Type B pancreatic cell (in vitro differentiated cells): ENCODE data around the gene YAF2. TPM values are rescaled to one million over a fixed set of nuclear protein-coding genes. Genes with fewer than 3 reads are reported as not detected.
A peak's percentile ranks its signal among the peaks of the same experiment; 100 is the strongest.

Source experiments
- DNase-seq: peaks from one replicate; pipeline ENCODE4 v3.0.0; 2021; ENCODE audit warnings: mixed read lengths; ENCODE audit not compliant: unreplicated experiment; ENCODE audit errors: extremely low spot score
- H3K27ac Mint-ChIP-seq: 2 replicates; pipeline ENCODE4 v1.8.0; 2021; ENCODE audit warnings: mild to moderate bottlenecking, mixed read lengths
- H3K27me3 Mint-ChIP-seq: 2 replicates; pipeline ENCODE4 v1.8.0; 2021; ENCODE audit warnings: mixed read lengths
- H3K36me3 Mint-ChIP-seq: 2 replicates; pipeline ENCODE4 v1.8.0; 2021; ENCODE audit warnings: mixed read lengths
- H3K4me1 Mint-ChIP-seq: one replicate; pipeline ENCODE4 v1.8.0; 2021; ENCODE audit warnings: mixed read lengths; ENCODE audit not compliant: unreplicated experiment
- H3K4me3 Mint-ChIP-seq: 2 replicates; pipeline ENCODE4 v1.8.0; 2021; ENCODE audit warnings: mild to moderate bottlenecking, mixed read lengths
- H3K9me3 Mint-ChIP-seq: 2 replicates; pipeline ENCODE4 v1.8.0; 2021; ENCODE audit warnings: mixed read lengths
- total RNA-seq: library from RNA; stranded (reverse); gene quantifications from 2 replicates; pipeline ENCODE4 v1.2.1, GENCODE V29; 2021; ENCODE audit warnings: low replicate concordance
- TF ChIP-seq, protein P1 (sequence below): fragments of 200-600 bp; sonication (generic); conservative IDR thresholded peaks from 2 replicates; pipeline ENCODE4 v1.5.0; 2021; ENCODE audit warnings: antibody characterized with exemption, mild to moderate bottlenecking

YAF2 gene
- total RNA-seq, 1 donor from 2014 or later: 22.9 TPM

DNA sequence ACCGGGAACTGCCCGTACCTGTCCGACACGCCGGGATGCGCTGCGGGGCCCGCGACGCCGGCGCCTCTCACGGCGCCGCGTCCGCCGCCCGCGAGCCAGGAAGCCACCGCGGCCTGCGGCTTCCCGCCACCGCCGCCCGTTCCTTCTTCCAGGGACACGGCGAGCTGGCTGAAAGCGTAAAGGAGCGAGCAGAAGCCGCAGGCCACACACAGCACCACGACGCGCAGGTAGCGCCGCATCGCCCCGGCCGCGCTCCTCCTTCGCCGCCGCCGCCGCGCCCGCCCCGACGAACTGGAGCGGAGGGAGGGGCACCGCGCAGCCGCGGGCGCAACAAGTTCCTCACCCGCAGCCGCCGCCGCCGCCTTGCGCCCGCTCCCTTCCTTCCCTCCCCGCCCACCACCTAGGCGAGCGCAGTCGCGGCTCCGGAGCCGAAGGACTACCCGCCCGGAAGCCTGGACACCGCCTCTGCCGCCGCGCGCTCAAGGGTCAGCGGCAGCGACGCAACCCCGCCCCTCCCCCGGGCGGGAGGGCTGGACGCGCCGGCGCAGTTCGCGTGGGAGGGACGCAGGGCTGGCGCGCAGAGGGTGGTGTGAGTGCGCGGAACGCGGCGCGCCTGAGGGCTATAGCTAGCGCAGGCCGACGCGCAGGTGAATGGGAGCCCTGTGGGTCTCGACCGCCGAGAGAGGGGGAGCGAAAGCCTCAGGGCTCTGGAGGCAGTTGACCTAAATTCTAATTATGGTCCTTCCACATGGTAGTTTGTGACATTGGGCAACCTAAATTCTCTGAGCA is 93.4 kb downstream of the YAF2 start, which contains the start of gene GXYLT1:
GXYLT1 (minus strand) TSS at position 467 of the 789 bp plus-strand sequence; CDS start at position 239, 228 bp downstream.
- peak; percentile 94 for DNase-seq
- H3K36me3 Mint-ChIP-seq: peaks cover 4% of the 10 kb centered on the region
- TF ChIP-seq, protein P1, sequence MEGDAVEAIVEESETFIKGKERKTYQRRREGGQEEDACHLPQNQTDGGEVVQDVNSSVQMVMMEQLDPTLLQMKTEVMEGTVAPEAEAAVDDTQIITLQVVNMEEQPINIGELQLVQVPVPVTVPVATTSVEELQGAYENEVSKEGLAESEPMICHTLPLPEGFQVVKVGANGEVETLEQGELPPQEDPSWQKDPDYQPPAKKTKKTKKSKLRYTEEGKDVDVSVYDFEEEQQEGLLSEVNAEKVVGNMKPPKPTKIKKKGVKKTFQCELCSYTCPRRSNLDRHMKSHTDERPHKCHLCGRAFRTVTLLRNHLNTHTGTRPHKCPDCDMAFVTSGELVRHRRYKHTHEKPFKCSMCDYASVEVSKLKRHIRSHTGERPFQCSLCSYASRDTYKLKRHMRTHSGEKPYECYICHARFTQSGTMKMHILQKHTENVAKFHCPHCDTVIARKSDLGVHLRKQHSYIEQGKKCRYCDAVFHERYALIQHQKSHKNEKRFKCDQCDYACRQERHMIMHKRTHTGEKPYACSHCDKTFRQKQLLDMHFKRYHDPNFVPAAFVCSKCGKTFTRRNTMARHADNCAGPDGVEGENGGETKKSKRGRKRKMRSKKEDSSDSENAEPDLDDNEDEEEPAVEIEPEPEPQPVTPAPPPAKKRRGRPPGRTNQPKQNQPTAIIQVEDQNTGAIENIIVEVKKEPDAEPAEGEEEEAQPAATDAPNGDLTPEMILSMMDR: no peak
- peaks cover 28% of the 10 kb centered on the region for H3K4me1 Mint-ChIP-seq
- peak within 1 kb of the TSS; percentile 91 for H3K4me3 Mint-ChIP-seq
- H3K9me3 Mint-ChIP-seq: no peaks in the 10 kb centered on the region
- H3K27me3 Mint-ChIP-seq: no peaks in the 10 kb centered on the region
- H3K27ac Mint-ChIP-seq: peak within 1 kb of the TSS; percentile 92

DNA sequence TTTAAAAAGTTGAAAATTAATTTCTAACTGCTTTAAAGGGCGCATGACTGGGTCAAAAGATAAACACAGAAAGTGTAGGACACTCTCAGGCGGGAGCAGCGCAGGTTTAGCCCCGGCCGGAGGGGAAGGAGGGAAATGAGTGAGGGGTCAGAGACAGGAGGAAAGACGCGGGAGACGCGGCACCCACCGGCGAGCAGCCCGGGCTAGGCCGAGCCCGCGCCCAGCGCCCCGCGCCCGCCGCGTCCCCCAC is 94.0 kb downstream of the YAF2 start:
- no peaks in the 10 kb centered on the region for H3K9me3 Mint-ChIP-seq
- peaks cover 28% of the 10 kb centered on the region for H3K4me1 Mint-ChIP-seq
- H3K27ac Mint-ChIP-seq: peak overlapping the region; percentile 92
- peaks cover 4% of the 10 kb centered on the region for H3K36me3 Mint-ChIP-seq
- no peaks in the 10 kb centered on the region for H3K27me3 Mint-ChIP-seq
- H3K4me3 Mint-ChIP-seq: peak overlapping the region; percentile 91
- TF ChIP-seq, protein P1: no peak
- DNase-seq: peak; percentile 73

DNA sequence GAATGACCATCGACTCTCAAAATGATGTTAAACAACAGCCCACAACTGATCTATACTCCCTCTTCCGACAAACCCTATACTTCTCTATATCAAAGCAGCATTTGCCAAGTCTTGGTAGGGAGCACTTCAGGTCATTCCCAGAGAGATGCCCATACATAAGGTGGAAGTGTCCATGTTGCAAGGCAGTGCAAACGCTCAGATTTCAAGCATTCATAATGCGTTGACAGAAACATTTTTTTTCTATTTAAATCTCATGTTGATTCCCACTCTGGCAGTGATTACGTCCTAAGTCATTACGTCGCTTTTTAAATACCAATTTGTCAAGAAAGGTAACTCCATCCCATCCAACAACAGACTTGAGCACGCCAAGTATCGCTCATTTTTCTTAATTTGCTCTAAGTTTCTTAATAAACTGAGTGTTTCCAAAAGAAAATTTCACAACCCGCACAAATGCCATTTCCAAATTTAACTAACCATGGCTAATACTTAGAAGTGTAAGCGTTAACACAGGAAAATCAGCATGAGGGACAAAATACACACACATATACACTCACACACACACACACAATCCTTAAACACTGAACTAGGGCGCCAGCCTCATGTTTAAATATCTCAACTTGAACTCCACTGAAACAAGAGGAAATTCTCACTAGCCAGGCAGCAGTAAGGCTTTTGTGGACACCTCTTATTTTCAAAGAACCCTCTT is 94.4 kb downstream of the YAF2 start:
- H3K36me3 Mint-ChIP-seq: peaks cover 4% of the 10 kb centered on the region
- no peaks in the 10 kb centered on the region for H3K27me3 Mint-ChIP-seq
- TF ChIP-seq, protein P1: no peak
- H3K4me3 Mint-ChIP-seq: peak overlapping the region; percentile 91
- no peak for DNase-seq
- no peaks in the 10 kb centered on the region for H3K9me3 Mint-ChIP-seq
- H3K4me1 Mint-ChIP-seq: peaks cover 28% of the 10 kb centered on the region
- H3K27ac Mint-ChIP-seq: peak overlapping the region; percentile 92

DNA sequence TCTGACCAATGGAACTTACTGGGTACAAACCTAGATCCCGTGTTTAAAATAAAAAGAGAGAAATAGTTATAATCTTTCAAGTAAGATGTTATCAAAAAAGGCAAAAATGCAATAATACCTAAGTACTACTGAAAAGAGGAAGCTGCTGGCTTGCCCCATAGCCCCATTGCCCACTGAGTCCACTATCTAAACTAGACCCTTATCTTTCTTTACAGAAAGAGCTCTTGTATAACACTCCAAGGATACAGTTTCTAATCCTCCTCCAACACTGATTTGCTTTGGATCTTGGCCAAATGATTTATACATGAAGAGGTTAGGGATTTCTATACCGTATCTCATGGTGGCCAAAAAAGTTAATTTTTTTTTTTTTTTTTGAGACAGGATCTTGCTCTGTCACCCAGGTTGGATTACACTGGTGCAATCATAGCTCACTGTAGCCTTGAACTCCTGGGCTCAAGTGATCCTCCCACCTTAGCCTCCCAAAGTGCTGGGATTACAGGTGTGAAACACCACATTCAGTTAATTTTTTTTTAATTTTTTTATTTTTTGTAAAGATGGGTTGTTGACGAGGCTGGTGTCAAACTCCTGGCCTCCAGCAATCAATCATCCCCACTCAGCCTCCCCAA is 96.0 kb downstream of the YAF2 start:
- H3K9me3 Mint-ChIP-seq: no peaks in the 10 kb centered on the region
- TF ChIP-seq, protein P1: no peak
- H3K4me3 Mint-ChIP-seq: peak overlapping the region; percentile 21
- DNase-seq: no peak
- H3K4me1 Mint-ChIP-seq: peaks cover 28% of the 10 kb centered on the region
- no peak overlapping the region for H3K27ac Mint-ChIP-seq
- no peaks in the 10 kb centered on the region for H3K27me3 Mint-ChIP-seq
- H3K36me3 Mint-ChIP-seq: peaks cover 7% of the 10 kb centered on the region

DNA sequence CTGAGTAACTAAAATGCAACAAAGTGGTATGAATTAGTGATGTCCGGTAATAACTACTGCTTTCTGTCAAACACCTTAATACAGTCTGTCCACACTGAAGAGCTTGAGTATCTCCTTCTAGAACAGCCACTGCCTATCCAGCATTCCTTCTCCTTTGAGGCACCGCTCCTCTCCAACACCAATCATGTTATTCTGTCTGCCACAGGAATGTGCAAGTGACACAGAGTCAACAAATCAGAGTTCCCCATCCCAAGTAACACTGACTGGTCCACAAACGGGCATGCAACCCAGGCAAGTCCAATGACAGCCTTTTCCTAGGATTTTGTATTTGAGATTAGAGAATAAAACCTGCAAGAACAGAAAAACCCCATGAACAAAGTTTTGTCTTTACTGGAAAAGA is 97.1 kb downstream of the YAF2 start:
- H3K27ac Mint-ChIP-seq: peak overlapping the region; percentile 68
- TF ChIP-seq, protein P1: no peak

More for the DNA sequence above, 97.1 kb downstream of the YAF2 start:
- Mint-ChIP-seq H3K4me3 (peak overlapping the region; percentile 37), H3K36me3 (peaks cover 12% of the 10 kb centered on the region), H3K27me3 (no peaks in the 10 kb centered on the region), H3K9me3 (no peaks in the 10 kb centered on the region), H3K4me1 (peaks cover 27% of the 10 kb centered on the region)
- no peak for DNase-seq
